Fibroblast of upper back skin (primary cell): ENCODE results near the gene TTC28.

ENCODE experiments used
- DNase-seq: peaks from one replicate; pipeline ENCODE4 v3.0.0-alpha.2; 2013

Gene TTC28

DNA sequence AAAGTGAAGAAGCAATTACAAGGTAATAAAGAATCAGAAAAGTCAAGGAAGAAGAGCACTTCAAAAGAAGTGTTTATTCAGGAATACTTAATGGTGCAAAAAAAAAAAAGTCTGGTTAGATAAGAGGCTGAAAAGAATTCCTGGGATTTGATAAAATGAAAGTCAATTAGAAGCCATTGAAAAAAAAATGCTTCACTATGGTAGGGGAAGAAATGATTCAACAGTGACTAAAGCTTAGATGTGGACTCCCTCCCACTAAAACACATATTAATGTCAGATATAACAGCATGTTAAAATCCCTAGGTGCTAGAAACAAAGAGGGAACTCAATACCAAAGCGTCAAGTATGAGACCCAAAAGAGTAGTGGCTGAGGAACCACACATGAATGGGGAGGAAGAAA is 425.2 kb downstream of the TTC28 start:
- DNase-seq, result no peak

DNA sequence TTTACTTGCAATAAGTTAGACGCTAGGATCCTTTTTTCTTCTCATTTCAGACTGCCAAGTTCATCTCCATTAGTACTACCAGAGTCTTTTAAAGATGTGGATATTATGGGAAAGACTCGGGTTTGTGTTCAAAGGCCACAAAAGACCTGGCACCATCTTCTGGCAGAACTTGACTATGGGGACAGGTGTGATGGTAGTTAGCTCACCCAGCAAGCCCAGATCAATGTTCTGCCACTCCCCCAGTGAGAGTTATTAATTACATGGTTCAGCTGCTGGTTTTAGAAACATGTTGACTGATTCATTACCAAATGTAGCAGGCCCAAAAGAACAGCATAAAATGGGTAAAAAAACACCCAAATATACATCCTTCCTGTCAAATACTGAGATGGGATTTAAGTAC is 427.1 kb downstream of the TTC28 start:
- no peak for DNase-seq

DNA sequence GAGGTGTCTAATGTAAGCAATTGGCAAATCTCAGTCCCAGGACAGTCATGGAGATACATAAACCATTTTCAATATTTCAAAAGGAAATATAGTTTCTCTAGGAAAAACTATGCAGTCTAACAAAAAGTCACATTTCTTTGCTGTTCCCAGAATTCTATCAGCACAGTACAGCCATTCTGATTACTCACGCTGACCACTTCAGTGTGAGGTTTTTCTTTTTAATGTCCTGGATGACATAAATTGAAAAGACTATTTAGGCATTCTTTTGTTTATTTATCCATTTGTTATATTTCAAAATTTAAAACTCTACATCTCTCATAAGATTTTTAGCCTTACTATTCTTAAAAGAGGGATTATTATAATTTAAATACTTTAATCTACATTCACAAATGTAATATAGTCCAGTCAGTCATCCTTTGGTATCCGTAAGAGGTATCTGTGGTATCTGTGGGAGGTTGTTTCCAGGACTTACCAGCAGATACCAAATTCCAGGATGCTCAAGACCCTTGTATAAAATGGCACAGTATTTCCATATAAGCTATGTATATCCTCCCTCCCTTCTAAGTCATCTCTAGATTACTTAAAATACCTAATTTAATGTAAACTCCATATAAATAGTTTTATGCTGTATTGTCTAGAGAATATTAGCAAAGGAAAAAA is 429.5 kb downstream of the TTC28 start:
- DNase-seq, result no peak

DNA sequence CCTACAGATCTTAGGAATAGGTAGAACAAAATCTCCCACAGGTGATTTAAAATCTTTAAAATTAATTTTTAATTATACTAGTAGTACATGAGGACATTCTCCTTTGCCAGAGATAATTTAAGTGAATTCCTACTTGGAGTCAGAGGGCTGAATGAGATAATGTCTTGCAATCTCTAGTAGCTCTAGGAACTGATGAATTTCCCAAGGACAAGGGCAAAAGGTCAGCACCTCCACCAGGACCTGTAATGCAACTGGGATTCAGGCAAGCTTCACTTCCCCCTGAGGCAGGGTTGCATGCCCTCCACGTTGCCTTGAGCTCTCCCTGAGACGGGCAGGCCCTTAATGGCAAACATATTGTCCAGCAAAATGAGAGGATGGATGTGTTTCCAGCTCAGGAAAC is 430.2 kb downstream of the TTC28 start:
- no peak for DNase-seq

DNA sequence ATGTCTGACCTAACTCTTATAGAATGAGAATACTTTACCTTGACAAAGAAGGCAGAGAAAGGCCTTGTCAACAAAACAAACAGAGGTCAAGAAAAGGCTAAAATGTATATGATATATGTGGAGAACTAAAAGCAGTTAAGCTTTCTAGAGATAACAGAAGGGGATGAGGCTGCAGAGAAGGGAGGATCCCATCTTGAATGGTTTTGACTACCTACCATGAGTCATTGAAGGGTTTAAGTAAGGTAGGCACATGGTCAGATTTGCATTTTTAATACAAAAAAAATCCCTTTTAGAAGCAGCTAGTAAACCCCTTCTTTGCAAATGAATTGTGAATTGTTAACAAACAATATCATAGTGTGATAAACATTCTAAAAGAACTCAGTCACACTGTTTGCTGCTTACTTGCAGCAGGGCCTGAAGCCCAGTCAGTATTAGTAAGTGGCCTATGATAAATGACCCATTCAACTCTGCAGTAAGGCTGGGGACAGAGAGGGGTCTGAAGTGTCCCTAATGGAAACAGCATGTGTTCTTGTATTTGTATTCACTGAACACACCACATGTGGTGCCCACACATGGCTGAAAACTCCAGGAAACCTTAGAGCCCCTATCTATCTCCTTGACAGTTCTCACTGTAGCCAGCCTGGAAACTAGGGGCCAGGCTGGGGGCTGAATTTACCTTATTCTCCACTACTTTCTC is 431.8 kb downstream of the TTC28 start:
- DNase-seq, result peak; percentile 44

DNA sequence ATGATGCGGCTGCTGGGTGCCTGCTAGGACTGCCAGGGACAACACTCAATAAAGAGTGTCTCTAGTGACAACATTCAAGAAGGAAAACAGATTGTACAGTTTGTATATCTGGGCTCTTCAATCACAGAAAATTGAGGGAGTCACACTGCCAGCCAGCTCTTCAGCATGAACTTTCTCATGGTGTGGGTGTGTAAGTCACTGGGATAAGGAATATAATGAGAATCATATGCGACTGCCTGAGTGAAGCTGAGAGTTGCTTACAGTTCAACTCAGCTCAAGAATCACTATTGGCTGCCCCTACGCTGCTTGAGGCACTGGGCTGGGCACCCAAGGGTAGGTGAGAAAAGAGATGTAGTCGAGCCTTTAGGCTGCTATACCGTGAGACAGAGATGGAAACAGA is 432.5 kb downstream of the TTC28 start:
- peak; percentile 71 for DNase-seq

DNA sequence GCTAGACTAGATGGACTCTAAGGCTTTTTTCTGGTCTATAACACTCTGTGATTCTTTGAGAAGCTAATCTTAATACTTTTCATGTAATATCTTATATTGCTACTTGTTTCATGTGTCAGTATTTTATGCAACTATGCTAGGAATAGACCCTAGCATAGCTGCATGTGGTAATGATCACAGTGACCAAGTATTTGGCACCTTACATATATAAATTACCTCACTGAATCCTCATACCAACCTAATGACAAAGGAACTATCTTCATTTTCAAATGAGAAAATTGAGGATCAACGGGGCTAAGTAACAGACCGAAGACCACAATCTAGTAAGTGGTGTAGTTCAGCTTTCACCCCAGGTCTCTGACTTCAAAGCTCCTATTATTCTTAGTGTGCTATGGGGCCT is 433.2 kb downstream of the TTC28 start:
- peak; percentile 94 for DNase-seq

DNA sequence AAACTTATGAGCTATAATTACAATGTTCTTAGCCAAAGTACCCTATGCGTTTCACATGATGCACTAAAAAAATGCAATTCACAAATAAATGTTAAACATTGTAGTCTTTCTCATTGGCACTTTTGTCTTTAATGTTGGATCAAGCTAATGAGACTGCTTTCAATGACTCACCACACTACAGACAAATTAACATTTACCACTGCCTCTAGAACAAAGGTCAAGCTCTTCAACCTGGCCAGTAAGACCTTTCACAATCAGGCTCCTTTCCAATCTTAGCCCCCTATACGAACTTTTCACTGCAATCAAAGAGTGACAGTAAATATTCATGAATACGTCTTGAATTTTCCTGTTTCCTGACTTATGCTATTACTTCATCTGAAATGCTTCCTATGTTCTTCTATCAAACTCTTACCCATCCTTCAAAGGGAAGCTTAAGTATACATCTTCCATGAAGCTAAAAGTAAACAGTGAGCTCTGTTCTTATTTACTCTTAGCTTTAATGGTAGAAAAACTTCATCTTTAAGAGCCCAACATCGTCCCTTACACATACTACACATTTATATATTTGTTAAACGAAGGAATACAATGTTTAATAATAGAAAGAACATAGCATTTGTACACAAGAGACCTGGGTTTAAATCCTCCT is 433.9 kb downstream of the TTC28 start:
- no peak for DNase-seq

DNA sequence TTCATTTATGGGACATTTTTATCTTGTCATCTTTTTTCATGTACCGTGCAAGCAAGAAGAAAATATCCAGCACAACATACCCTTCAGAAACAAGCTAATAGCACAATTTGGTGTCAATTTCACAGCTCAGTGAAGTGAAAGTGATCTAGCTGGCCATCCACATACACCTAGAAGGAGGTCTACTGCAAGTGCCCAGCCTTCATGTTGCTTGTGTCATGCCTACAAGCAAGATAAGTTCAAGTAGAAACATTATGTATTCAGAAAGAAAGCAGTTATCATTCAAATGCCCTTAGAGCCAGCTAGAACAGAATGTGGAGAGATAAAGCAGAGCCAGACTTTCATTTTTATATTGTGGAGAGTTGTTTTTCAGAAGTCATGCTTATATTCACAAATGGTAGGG is 434.9 kb downstream of the TTC28 start:
- no peak for DNase-seq

DNA sequence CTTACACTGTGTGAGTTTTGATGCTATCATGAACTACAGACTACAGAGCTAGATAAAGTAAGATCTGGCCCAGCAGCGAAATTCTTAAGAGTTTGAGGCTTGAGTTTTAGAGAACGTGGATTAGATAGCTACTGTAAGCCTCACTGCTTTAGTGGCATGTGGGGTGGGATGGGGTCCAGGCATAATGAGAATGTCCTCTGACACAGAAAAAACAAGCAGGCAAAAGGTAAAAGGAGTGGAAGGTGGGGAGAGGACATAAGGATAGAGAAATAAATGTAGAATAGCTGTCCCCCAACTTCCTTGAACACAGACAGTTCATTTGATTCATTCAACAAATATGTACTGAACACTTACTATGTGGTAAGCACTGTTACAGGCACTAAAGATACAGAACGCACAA is 436.1 kb downstream of the TTC28 start:
- DNase-seq, result peak; percentile 50

DNA sequence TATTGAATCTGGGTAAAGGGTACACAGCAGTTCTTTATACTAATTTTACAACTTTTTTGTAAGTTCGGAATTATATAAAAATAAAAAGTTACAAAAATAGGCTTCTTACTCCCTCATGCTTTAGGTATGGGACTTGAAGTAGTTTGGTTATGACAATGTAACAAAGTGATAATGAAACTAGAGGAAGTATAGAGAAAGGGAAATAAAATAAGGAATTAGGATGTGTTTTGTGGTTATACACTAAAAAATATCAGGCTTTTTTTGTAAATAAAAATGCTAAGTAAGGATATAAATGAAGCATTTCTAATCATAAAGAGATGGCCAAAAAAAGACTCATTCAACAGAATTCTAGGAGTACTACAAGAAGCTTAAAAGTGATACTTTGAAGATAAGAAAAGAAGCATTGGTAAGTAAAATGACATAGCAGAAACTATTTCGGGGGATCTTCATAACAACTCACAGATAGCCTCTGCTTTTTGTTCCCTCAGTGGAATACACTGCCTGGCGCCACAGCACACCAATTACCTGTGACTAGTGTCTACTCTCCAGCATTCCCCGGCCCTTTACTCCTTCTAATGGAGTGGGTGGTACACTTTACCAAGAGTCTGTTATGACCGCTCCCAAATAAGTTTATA is 437.9 kb downstream of the TTC28 start:
- no peak for DNase-seq

DNA sequence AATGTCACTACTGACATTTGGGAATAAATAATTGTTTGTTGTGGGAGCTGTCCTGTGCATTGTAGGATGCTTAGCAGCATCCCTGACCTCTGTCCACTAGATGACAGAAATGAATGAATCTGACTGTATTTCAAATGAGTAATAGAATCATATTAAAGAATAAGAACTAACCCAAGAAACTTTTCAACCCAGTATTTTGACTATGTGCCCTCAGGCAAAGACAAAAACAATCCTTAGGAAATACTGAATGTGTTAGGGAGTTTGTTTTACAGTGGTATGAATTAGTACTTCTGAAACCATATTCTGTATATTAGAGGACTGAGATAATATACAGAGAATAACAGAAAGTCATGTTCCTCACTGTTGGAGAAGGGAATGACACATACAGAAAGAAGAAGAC is 439.7 kb downstream of the TTC28 start:
- DNase-seq, result no peak

DNA sequence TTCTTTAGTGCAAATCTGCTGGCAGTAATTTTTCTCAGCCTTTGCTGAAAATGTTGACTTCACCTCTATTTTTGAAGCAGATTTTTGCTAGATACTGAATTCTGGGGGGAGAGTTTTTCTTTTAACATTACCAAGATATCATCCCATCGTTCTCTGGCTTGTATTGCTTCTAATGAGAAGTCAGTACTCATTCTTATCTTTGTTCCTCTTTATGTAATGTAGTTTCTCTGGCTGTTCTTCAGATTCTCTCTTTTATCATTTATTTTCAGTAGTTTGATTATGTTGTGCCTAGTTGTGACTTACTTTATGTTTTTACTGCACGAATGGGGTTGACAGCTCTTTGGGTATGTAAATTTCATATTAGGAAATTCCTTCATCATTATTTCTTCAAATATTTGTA is 441.9 kb downstream of the TTC28 start:
- DNase-seq, result no peak

DNA sequence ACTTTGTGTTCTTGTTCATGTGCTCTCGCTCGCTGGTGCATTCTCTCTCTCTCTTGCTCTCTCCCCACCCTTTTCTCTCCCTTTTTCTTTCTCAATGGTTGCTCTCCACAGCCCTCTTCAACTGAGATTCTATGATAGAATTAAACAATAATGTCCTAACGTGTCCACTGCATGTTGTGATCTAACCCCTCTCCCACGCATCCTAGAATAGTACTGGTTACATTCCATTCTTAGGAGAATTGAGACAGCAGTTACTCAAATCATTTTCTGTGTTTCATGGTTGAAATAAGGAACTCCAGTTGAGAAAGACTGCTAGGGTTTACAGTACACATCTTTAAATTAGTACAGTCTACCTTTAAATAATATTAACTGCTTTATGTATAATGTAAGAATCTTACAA is 442.5 kb downstream of the TTC28 start:
- DNase-seq, result no peak

DNA sequence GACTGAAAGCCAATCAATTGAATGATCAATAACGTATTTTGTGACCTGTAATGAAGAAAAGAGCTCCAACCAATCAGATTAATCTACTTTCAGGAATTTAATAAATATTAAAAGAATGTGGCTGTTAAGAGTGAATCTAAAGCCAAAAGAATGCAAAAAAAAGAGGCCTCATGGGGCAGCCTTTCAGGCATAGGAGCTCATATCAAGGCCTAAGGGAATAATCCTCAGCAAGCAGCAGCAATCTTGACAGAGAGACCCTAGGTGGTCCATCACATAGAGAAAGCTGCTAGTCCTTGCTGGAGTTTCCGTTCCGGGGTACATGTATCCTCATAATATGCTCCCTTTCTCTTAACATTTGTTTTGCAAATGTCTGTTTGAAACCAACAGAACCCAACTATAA is 447.4 kb downstream of the TTC28 start:
- peak; percentile 52 for DNase-seq

DNA sequence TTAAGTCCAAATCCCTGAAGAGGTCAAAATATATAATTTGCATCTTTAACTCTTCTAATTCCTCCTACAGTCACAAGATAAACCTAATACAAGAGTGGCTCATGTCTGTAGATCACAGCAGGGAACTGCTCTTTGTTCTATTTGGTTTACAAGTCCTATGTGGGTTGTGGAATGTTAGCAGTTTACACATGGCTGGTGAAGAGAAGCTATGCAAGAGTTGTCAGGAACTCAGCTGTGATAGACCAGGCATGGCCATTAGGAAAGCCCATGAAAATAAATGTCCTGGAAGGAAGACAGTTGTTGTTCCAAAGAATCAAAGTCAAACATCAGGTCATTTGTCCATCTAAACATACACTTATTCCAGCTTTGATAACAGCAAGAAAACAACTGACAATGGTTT is 448.2 kb downstream of the TTC28 start:
- DNase-seq, result peak; percentile 78

DNA sequence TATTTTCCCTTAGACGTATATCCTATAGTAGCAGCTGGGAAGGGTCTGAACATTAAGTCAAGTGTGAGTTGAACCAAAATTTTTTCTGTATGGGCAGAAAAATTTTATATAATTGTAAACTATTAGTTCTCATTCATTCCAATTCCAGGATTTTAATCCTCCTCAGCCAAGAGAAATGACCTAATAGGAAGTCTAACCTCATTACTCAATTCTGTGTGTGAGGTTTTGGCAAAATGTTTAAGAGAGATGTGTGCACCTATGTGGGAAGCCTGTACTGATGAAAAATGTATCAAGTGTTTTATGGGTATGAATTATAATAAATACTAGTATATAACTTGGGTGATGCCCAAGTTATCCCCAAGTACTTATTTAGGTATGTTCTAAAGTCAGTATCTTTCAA is 449.0 kb downstream of the TTC28 start:
- DNase-seq, result peak; percentile 83

DNA sequence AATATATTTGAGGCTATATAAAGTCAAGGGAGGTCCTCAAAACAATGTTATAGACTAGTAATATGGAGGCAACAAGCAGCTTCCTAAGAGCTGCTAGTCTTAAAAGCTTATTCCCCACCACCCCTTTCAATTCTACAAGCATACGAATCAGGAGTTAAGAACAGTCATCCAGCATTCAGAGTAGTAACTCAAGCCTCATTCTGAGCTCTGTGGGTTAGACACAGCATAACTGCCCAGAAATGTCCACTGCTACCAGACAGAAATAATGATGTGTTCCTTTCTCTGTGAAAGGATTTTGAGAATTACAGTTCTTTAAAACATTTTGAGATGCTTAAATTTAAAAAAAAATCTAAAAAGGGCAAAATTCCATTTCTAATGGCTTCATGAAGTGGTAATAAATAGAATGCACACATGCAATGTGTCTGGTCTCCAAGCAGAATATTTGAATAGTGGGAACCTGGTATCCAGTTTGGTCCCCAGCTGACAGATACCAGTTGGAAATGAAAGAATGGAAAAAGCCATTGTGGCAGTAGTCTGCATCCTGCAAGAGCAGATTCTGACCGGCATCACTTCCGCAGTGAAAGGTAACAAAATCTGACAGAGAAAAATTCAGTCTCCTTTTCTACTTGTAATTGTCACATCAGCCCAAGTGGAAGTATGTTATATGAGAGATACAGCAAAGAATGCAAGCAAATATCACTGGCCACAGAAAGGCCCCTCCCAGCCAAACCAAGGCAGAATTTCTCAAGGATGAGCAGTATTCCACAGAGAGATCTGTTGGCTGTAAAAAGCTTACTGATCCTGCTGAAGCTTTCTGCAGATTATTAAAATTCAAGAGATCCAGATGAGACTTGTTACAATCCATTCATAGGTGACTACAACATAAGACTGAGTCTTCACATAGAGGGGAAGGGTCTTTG is 449.8 kb downstream of the TTC28 start:
- DNase-seq, result peak; percentile 89

DNA sequence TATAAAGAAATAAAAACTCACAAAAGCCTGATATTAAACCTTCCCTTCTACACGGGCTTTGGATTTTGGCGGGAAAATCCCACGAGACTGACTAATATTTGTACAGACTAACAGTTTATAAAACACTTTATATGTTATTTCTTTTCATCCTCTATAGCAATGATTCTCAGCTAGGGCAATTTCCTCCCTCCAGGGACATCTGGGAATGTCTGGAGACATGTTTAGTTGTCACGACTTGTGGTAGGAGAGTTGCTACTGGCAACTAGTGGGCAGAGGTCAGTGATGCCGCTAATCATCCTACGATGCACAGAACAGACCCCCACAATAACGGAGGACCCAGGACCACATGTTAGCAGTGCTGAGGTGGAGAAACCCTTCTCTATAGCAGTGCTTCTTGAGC is 455.8 kb downstream of the TTC28 start:
- DNase-seq, result no peak

DNA sequence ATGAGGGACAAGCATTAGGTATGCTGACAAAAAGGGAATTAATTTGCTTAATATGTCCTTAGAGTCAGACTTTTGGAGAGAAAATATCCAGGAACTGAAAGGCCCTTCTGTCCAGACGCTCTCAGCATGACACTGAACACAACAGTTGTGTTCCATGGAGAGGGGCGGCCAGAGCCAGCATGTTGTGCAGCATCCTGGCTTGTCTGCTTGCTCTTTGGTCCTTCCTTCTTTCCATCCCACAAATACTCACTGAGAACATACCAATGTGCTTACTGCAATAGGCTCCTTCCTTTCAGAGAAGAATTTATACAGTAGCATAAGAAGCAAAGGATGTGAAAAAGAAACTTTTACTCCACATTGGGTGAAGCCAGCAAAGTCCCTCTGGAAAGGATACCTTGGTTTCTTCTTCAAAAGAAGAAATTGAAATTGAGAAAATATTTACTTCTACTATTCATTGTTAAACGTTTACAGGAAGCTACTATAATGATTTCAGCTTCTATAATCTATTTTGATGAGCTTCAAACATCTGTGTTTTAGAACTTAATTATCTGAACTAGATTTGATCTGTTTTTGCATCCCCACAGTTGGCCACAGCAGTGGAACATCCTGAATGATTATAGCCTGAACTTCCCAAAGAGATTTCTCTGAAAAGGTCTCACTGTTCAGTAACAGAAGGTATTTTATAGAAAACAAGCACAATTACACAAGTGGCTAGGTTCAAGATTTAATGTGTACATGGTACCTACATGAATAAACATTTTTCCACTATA is 456.5 kb downstream of the TTC28 start:
- peak; percentile 68 for DNase-seq

DNA sequence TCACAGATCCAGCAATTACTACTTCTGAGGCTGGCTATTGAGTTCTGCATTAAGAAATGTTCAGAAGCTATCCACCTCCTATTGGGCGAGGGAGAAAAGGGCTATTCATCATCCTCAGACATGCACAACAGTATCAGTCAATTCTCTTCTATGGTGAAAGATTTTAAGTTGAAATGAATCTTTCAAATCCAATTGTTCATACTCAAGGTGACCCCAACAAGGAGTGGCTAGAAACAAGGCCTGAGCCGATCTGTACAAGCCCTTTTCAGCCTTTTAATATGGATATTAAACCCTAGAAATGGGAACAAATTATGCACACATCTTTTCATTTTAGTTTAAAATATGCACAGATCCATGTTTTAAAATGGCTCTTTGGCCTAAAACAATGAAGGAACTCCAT is 457.1 kb downstream of the TTC28 start:
- DNase-seq, result no peak

DNA sequence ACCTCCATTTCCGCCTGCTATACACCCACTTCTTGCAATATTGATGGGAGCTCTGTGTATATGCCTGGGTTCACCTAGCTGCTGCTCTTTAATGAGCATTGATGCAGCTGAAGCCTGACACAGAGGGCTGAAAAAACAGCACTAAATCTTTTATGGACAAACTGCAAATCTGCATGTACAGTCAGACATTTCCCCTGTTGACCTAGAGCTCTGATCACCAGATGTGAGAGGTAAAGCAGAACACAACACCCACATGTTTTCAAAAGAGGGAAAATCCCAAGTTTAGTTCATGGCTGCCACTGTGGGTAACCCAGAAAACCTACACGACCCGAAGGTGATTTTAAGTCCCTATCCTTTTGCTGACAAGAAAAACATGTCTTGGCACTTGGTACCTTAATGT is 457.6 kb downstream of the TTC28 start:
- no peak for DNase-seq
